NB4 (cell line): ENCODE data around the gene HDGFL2.

Experiments
- CTCF ChIP-seq: IDR thresholded peaks from one replicate; pipeline ENCODE4 v1.5.1; 2012; ENCODE audit warnings: low read depth, low read length
- POLR2A ChIP-seq: IDR thresholded peaks from 2 replicates; pipeline ENCODE4 v1.6.1; 2011; ENCODE audit warnings: mild to moderate bottlenecking; ENCODE audit not compliant: insufficient read length; ENCODE audit errors: extremely low read depth

GRCh38 chr19:4439243-4439642, 32.9 kb upstream of the HDGFL2 start:
- no peak for TF ChIP-seq POLR2A
- TF ChIP-seq CTCF, result no peak
